ENCODE results near the gene WNT2B. TPM values are rescaled to one million over a fixed set of nuclear protein-coding genes. Genes with fewer than 3 reads are reported as not detected.

WNT2B gene
- total RNA-seq, 1 donor from 2014 or later: 4.4 TPM

GRCh38 chr1:112524986-112525385 lies 16.2 kb downstream of the WNT2B start:
- DNase-seq (ENCODE audit: extremely low read depth, low read depth, low spot score): no peak

DNA sequence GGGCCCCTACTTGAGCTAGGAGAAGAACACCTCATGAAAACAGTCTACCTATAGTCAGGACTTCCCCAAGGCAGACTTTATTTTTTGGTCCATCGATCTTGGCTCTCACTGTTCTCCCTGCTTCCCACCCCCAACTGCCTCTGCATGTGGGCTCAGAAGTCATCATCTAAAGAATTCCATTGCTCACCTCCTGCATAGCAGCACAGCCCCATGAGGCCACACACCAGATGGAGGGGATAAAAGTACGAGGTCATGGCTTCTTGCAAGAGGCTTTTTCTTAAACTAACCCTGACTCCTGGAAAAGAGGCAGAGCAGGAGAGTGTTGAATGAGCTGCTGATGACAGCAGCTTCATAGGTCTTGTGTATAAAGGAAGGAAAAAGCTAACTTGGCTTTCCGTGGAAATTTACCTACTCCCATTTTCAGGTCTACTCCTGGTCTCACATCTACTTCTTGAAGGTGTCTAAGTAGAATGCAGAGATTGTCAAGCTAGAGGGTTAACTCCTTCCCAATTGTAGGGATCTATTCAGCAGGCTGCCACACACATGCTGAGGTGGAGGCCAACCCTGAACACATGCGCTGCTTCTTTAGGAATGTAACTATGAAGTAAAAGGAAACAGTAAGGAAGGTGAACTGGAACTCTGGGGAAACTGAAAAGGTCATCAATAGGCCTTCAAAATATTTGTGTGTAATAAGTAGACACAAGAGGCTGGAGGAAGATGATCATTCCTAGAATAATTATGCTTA lies 18.7 kb downstream of the WNT2B start:
- no peak for DNase-seq (ENCODE audit: extremely low read depth, low read depth, low spot score)

GRCh38 chr1:112528076-112528475 lies 19.3 kb downstream of the WNT2B start:
- no peak for DNase-seq (ENCODE audit: extremely low read depth, low read depth, low spot score)

DNA sequence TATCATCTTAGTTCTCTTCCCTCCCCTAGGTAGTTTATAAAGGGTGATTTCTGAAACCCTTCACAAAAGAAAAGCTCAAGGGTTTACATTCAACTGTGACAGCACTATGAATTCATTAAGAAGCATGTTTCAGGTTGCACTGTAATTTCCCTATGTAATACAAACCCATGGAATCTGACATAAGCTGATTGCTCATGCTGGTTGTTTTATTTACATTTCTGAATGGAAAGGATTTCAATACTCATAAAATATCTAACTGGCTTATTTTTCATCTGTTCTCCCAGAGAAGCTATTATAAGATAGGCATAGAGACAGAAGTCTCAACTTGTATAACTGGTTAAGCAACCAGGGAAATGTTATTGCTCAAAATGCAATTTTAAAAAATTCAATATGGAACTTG lies 20.5 kb downstream of the WNT2B start:
- no peak for DNase-seq (ENCODE audit: extremely low read depth, low read depth, low spot score)

- no peak for DNase-seq (ENCODE audit: extremely low read depth, low read depth, low spot score)
These were observed 22.1 kb downstream of the WNT2B start for GRCh38 chr1:112530832-112531231.

DNA sequence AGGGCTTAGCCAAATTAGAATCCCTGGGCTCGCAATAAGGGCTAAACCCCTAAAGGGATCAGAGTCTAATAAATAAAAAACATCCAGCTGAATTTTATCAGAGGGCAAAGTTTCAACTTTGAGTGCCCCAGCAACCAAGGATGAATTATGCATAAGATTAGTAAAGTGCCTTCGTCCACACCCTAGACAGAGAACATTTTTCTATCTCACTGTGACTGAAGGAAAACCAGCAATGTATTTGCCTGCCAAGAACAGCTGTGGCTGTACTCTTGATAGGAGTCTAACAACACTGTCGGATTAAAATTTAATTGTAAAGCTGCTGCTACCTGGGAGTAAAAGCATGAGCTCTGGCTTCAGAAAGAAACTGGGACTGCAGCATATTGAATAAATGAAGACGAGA lies 23.3 kb downstream of the WNT2B start:
- no peak for DNase-seq (ENCODE audit: extremely low read depth, low read depth, low spot score)

DNA sequence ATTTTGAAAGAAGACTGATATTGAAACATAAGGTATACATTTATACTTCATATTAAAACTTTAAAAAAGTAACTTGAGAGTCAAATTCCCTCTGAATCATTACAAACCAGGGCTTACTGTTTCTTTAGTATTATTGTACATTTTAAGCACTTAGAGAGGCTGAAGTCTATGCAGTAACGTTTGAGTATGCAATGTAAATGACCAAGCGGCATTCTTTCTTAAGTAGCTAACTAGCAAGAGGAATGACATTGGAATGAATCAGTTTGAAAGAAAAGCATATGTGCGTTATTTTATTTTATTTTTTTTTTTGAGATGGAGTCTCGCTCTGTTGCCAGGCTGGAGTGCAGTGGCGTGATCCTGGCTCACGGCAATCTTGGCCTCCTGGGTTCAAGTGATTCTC lies 24.3 kb downstream of the WNT2B start:
- no peak for DNase-seq (ENCODE audit: extremely low read depth, low read depth, low spot score)

- DNase-seq (ENCODE audit: extremely low read depth, low read depth, low spot score): no peak
These were observed 27.8 kb downstream of the WNT2B start for GRCh38 chr1:112536561-112536960.

- no peak for DNase-seq (ENCODE audit: extremely low read depth, low read depth, low spot score)
These were observed 28.7 kb downstream of the WNT2B start for GRCh38 chr1:112537456-112537855.

DNA sequence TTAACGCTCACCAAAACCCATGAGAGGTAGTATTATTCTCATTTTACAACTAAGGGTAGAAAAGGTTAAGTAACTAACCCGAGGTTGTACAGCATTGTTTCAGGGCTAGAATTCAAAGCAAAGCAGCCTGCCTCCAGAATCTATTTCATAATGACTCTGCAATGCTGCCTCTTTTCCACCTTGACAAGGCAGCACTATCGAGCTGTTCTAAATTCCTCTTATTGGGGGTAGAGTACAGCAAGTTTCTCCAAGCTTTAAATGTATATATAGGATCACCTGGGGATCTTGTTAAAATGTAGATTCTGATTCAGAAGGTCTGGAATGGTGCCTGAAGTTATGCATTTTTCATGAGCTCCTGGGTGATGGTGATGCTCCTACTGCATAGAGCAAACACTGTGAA lies 30.1 kb downstream of the WNT2B start:
- no peak for DNase-seq (ENCODE audit: extremely low read depth, low read depth, low spot score)

DNA sequence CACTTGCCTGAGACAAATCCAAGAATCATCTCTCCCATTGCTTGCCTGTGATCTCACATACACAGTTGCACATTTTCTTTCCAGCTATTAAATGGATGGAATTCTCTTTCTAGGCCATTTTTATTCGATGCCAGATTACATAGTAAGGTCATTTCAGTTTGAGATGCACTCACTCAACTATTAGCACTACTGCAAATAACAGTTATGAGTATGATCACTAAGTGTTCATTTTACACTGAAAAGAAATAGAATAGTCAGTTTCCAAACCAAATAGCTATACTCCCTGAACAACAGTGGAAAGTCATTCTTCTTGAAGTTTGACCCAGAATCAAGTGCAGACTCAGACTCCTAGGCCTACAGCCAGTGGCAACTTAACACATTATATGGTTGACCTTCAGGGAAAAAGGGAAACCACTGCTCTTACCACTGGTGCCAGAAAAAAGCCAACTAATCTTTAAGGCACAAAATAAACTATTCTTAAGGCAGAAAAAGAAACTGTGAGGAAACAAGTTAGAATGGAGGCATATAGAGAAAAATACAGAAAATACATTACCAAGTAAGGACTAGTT lies 31.5 kb downstream of the WNT2B start:
- no peak for DNase-seq (ENCODE audit: extremely low read depth, low read depth, low spot score)

DNA sequence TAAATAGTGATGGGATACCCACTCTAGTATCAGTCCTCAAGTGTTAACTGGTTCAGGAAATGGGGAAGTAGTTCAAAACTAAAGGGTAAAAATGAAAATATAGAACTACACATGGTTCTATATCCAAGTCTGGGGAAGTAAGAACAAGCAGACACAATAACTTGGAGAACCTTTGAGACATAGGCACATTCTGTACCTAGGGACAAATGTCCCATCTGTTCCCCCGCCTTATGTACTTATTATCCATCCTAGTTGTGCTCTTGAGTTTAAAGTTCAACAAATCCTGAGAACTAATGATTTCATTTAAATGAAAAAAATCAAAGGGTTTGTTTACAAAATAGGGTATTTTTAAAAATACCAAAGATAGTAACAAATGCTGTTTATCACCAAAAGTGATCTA lies 32.5 kb downstream of the WNT2B start:
- no peak for DNase-seq (ENCODE audit: extremely low read depth, low read depth, low spot score)

DNA sequence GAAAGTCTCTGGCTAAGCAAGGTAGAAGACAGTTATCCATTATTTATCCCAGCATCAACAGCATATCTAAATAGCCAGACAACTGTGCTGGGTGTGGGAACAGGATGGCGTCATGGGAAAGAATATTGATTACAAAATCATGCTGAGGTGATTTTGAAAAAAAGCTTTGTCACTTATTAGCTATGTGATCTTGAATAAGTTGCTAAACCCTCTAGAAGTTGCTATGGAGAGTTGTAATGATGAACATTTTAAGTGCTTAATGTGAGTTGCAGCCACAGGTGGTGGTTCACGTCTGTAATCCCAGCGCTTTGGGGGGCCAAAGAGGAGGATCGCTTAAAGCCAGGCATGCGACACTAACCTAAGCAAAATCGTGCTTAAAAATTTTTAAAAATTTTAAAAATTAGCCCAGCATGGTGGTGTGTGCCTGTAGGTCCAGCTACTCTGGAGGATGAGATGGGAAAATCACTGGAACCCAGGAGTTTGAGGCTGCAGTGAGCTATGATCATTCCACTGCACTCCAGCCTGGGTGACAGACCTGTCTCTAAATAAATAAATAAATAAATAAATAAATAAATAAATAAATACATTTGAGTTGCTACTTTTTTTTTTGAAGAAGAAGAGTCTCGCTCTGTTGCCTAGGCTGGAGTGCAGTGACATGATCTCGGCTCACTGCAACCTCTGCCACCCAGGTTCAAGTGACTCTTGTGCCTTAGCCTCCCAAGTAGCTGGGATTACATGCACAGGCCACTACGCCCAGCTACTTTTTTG lies 33.6 kb downstream of the WNT2B start:
- DNase-seq (ENCODE audit: extremely low read depth, low read depth, low spot score): no peak

- DNase-seq (ENCODE audit: extremely low read depth, low read depth, low spot score): peak; percentile 87
These were observed 35.4 kb downstream of the WNT2B start for GRCh38 chr1:112544011-112544688.

DNA sequence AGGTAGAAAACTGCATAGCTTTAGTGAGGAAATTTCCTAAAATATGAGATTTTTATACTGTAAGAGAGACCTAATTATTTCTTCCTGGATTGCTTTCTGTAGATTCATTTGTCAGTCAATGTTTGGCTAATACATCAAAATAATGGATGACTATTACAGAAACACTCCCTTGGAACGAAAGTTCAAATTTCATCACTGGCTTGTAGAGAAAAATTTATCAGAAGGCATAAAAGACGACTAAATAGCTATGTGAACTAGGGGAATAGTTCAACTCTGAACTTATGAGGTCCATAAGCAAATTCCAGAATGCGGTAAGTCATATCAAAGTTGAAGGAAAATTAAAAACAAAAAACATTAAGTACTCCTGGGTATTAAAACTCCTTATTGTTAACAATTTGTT lies 36.0 kb downstream of the WNT2B start:
- DNase-seq (ENCODE audit: extremely low read depth, low read depth, low spot score): no peak

DNA sequence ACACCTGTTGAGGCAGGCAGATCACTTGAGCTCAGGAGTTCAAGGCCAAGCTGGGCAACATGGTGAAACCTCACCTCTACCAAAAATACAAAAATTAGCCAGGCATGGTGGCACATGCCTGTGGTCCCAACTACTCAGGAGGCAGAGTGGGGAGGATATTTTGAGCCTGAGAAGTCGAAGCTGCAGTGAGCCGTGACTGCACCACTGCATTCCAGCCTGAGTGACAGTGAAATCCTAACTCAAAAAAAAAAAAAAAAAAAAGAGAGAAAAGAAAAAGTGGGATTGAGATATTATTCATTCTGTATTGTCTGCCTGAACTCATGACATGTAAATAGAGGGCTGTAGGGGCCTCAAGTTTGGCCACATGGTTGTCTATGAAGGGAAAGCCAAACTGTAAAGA lies 37.3 kb downstream of the WNT2B start:
- DNase-seq (ENCODE audit: extremely low read depth, low read depth, low spot score): no peak

GRCh38 chr1:112548547-112548946 lies 39.8 kb downstream of the WNT2B start:
- no peak for DNase-seq (ENCODE audit: extremely low read depth, low read depth, low spot score)

GRCh38 chr1:112549590-112549989 lies 40.8 kb downstream of the WNT2B start:
- DNase-seq (ENCODE audit: extremely low read depth, low read depth, low spot score): no peak

- DNase-seq (ENCODE audit: extremely low read depth, low read depth, low spot score): no peak
These were observed 45.6 kb downstream of the WNT2B start for GRCh38 chr1:112554411-112554810.

DNA sequence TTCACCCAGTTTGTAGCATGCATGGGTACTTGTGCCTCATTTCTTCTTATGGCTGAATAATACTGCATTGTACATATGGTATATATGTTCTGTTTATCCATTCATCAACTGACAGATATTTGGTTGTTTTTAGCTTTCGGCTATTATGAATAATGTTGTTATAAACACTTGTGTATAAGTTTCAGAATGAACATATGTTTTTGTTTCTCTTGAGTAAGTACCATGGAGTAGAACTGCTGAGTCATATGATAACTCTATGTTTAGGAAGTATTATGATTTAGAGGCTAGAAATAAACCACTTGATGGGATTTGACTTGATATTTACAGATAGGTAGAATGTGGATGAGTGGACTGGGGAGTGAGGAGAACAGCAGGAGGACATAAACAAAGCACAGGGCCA lies 48.6 kb downstream of the WNT2B start:
- DNase-seq (ENCODE audit: extremely low read depth, low read depth, low spot score): no peak

DNA sequence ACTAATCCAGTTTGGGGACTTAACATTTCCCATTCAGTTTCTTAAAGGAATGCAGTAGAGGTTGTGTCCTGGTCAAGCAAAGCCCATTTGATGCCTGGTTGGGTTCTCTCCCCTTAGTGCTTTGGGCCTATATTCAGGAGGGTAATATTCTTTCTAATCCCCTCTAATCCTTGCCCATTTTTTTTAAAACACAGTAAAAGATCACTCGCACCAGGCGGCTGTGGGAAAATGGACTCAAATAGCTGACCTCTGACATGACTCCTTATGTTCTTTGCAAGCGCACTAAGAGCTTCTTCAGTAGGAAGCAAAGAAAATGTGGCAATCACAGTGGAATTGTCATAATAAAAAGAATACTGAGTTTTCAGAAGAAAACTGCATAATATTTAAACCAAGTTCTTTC lies 49.9 kb downstream of the WNT2B start:
- no peak for DNase-seq (ENCODE audit: extremely low read depth, low read depth, low spot score)

All from glomerular endothelial cell (primary cell).